HK-2 (cell line): Measurements from ENCODE around the gene SLC9A2.
A peak's percentile ranks its signal among the peaks of the same experiment; 100 is the strongest.

Experiments used
- DNase-seq: peaks from one replicate; pipeline ENCODE4 v3.0.0-alpha.2; 2018; ENCODE audit not compliant: unreplicated experiment

The SLC9A2 gene

DNA sequence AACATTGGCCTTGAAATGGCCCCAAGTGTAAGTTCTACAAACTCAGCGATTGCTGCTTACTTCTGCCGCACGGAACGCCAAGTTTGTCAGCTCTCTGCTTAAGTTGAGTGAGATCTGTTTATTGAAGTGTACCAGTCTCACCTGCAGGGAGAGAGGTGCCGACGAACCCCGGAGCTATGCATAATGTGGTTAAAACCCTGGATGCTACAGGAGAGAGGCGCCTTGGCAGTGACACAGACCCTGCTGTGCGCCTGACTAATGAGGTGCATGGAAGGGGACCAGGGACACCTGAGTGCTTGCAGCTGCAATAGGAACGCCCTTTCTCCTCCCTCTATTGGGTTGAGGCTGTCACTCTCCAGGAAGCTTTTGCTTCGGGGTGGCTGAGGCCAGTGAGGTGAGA lies 979 bp downstream of the SLC9A2 start:
- DNase-seq = no peak

DNA sequence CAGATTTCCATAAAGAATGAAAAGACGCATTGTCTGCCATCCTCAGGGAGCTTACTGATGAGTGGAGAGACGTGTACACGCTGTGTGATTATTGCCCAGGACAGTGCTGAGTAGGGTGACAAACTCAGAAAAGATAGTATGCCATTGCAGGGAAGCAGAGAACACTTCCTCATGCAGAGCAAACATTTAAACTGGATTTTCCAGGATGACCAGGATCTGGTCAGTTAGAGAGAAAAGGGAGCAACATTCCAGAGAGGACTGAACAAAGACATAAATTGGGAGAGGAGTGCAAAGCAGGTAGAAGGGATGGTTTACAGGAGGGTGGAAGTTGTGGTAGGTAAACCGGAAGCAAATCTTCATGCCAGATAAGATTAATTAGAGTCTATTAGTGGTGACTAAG lies 2.3 kb downstream of the SLC9A2 start:
- DNase-seq = no peak

DNA sequence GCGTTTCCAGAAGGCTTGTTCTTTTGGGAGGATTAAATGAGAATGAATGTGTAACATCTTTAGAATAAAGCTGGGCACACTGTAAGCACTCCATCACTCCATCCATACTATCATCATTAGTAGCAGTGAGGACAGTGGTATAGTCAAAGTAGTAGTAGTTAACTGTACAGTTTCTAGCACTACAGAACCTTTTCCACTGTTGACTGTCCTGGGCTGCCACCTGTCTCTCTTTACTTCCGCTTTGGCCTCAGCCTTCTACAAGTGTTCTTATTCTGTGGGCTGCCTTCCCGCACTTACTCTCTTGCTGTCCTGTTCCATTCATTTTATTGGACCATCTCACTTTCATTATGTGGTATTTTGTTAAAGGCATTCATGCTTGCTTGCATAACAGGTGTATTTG lies 3.3 kb downstream of the SLC9A2 start:
- no peak for DNase-seq

DNA sequence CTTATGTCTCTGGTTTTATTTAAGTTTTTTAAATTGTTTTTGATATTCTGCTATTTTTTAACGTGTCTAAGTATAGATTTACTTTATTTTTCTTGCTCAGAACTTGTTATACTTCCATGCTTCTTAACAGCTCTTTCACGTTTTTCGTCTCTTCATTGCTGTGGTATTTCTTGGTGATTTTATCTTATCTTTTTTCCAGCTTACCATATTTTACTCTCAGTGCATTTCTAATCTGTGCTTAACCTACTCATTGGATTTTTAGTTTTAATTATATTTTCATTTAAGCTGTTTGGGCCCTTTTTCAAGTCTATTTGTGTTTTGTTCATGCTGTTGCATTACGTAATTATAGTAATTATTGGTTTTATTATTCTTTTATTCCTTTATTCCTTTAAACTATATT lies 11.1 kb downstream of the SLC9A2 start:
- no peak for DNase-seq

DNA sequence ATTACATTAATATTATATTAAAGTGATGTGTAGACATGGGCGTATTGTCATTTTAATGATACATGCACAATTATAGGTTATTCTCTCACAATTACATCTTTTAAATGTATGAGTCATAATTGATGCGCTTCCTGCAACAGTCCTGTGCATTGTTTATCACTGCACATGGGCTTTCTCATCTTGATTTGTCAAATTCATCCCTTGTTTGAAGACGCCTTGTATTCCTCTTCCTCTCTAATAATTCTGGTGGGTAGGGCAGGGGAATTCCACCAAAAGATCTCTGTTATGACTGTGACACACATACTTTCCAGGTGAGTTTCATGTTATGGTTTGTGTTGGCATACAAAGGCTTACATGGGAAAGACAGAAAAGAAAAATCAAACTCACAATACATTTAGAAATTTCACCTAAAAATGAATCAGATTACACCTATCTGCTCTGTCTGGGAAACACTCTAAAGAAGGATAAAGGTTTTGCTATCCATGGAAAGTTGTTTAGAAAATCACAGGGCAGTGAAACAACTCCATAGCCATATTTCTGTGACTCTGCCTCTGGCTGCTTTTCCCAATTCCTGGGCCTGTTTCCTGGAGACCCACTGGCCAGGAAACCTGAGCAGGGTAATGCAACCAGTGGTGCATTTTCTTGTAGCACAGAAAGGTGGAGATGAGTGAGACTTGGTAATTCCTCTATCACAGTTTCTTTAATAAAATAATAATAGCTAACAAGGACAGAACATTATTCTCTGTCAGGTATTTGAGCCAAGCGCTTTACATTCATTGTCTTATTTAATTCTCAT lies 13.2 kb downstream of the SLC9A2 start:
- no peak for DNase-seq

DNA sequence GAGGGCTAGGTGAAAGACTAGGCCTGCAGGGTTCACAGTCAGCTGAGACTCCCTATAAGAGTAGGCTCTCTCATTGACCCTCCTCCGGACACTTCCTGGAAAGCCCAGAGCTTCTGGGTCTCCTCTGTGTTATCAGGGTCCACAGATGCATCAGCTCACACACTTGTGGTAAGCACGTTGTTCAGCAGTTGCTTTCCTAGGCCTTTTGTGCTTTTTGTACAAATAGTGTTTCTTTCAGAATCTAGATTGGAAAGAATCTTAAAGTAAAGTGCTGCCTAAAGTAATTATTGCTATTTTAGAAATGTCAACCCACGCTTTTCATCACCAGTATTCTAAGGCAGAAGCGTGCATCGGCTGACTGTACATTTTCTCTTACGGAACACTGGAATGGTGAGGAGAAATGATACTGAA lies 15.5 kb downstream of the SLC9A2 start:
- no peak for DNase-seq

DNA sequence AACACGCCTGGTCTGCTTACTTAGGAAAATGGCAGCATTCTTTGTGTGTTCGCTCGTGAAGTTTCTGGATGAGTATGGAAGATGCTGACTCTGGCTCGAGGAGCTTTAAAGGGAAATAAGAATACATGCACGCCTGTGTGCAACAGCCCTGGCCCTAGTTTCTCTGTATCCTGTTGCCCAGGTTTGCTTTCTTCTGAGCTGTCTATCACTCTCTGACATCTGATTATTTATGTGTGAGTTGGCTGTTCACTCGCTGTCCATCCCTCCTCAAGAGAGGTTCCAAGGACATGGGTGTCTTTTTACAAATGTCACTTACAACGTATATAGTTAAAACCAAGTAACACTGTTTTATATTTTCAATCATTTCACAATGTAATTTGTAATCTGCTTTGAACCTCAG lies 16.0 kb downstream of the SLC9A2 start:
- DNase-seq = no peak

DNA sequence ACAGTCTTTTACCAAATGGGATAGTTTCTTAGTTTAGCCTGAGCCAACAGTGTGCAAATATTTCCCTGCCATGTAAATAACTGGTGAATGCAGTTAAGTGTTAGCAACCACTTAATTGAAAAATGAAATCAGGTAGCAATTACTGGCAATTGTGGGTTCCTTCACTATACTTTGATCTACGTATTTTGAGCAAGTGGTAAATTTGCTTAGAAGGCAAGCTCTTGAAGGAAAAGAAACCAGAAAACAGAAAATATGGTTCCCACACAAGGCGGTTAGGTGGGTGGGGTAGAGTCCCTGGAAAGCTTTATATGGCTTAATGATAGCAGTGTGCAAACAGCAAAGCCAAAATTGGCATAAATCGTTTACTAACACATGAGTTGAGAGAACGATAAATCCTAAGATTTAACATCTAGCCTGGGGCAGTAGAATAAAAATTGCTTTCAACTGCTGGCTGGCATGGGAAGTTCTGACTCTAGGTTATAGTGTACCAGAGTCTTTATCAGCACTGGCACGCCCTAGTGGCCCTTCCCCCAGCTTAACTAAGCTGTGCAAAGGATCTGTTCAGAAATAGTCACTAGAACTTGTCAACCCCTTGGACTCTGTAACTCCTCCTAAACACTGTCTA lies 17.0 kb downstream of the SLC9A2 start:
- DNase-seq = no peak

DNA sequence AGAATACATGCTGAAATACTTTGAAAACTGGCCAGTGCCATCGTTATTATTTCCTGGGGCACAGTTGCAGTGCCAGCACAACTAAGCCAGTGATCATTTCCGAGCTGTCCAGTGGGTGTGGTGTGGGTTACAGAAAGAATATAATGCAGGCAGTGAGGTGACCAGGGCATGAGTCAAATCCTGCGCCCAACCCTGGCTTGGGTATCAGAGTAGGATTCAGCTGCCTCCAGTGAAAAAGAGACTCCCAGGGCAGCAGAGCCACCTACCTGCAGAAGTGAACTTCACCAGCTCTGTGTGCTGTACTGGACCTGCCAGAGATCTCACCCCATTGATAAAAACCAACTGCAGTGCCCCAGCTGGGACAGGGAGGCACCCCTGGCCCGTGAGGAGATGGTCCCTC lies 18.0 kb downstream of the SLC9A2 start:
- DNase-seq = no peak

DNA sequence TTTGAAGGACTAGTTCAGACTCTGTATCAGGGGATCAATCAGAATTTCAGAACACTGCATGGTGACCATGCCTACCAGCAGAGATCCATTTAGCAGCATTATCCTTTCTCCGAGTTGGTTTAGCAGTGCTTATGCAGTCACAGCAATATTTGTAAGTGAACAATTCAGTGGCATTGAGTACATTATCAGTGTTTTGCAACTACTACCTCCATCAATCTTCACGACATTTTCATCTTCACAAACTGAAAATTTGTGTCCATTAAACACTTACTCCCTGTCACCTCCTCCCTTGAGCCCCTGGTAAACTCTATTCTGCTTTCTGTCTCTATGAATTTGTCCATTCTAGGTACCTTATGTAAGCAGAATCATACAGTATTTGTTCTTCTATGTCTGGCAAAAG lies 20.1 kb downstream of the SLC9A2 start:
- no peak for DNase-seq

DNA sequence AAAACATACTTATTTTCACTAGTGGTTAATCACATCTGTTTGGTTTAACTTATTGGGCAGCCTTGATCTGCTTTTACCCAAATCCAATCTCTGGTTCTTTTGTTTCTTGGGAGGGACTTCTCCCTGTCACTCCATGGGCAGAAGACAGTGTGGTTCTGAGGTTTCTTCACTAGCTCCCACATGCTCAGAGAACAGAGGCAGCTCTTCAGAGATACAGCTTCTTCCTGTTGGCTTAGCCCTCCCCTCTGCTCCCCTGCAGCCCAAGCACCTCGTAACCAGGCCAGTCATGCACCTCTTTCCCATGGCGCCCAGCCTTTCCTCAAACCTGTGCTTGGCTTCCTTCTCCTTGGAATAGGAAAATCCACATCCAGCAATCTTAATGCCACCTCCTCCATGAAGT lies 32.8 kb downstream of the SLC9A2 start:
- DNase-seq = no peak

DNA sequence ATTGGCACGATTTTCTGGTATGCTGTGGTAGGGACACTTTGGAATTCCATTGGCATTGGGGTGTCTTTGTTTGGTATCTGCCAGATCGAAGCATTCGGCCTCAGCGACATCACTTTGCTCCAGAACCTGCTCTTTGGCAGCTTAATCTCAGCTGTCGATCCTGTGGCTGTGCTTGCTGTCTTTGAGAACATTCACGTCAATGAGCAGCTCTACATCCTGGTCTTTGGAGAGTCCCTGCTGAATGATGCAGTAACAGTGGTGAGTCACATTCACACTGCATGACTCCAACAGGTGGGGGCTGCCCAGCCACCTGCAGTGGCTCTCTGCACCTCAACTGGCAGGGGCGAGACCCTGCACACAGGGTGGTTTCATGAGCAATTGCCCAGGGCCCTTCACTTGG lies 38.4 kb downstream of the SLC9A2 start:
- peak; percentile 14 for DNase-seq

DNA sequence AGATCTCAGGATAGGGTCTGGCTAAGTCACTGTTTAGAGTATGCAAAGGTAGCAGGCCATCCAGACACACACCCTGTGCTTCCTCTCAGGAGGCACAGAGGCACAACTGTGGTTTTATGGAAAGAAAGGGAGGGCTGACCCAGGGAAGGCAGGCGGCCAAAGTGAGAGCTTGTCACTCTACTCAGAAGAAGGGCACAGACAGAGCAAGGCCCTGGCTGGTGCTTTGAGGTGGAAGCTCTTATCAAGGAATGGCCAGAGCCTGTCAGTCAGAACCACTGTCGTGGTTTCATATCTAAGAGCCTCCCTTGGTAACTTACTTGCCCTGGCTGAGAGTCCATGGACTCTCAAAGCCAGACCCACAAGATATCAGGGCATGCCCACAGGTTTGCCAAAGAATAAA lies 40.7 kb downstream of the SLC9A2 start:
- DNase-seq = no peak

DNA sequence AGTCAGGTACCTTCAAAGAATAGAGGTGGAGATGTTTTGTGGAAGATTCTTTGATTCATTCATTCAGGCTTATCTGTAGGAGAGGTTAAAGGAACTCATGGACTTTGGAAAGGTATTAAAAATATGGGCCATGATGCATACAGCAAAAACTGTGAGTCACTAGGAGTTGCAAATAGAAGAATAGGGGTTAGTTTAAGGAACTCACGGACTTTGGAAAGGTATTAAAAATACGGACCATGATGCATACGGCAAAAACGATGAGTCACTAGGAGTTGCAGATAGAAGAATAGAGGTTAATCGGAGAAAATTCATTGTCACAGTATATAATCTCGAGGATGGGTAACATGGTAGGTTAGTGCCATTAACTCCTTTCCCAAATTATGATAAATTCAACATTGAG lies 41.2 kb downstream of the SLC9A2 start:
- no peak for DNase-seq

DNA sequence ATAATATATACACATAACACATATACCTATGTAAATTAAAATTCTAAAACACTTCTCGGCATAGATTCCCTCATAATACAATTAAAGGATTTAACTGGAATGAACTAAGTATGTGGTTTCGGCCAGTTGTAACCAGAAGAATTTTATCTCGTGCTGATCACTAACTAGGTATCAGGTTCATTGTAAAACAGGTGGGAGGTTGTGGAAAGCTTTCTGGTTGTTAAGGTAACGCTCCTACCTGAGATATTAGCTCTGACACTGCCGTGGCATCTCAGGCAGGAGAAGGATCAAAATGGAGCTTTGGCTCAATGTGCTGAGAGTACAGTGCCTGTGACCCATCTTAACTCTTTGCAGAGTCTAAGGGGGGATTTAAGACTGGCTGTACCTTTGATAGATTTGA lies 42.5 kb downstream of the SLC9A2 start:
- DNase-seq = no peak

DNA sequence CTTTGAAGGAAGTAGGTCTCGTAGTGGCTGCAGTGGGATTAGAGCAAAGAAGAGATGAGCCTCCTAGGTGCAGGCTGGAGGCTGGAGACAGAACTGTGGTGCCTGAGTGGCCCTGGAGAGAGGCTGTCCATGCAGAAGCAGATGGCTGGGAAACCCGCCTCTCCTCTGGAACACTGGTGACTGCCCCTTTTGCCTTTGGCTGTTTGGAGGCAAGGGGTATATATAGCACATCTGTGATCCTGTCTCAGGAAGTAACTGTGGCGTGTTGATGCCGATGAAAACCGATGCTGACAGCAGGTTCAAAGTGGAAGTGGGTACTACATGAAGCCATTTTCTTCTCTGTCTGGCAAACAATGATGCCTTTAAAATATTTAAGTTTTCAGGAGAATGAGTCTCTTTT lies 43.5 kb downstream of the SLC9A2 start:
- no peak for DNase-seq

DNA sequence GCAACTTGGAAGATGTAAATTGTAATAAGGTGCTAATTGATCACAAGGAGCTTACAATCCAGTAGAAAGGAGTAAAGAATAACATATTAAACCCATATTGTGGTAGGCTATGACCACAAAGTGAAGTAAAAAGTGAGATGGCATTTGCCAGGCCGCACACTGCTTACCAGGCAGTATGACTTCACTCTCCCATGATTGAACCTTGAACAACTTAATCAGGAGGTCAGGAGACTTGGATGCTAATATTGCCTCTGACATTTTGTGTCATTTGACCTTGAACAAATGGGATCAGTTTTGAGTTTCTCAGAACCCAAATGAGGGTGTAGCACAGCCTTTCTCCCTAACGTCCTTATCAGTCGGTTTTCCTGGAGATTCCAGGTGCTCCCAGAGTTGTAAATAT lies 44.0 kb downstream of the SLC9A2 start:
- no peak for DNase-seq

DNA sequence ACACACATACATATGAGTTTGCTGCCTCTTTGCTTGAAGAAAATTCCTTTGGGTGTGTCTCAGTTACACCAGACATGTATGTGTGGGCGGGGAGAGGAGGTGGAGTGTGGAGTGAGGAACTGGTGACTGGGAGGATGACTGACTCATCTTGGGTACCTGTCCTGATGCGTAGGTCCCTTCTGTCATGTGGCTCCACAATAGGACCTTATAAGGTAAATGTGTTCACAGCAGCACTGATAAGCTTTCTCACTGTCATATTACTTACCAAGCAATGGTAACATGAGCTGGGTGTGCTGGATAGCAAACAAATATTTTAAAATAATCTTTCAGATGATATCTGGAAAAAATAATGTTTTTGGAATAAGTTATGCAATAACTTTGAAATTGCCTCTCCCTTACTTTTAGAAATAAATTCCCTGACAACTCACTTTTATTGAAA lies 45.1 kb downstream of the SLC9A2 start:
- peak; percentile 62 for DNase-seq

DNA sequence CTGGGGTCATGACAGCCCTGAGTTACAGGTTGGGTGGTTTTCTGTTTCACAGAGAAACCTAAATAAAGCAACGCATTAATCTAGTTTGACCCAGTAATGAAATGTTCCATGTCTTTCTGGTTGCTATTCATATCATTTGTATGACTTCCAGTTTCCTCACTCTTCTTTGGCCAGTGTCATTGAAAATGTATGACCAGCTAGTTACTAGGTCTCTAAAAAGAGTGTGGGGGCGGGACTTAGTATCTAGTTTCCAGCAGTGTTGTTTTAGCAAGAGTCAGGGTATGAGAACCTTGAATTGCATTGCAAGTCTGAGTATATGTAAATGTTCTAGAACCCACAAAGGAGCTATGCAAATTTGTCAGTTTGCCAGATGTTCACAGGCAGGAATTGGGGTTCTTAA lies 47.7 kb downstream of the SLC9A2 start:
- DNase-seq = no peak

DNA sequence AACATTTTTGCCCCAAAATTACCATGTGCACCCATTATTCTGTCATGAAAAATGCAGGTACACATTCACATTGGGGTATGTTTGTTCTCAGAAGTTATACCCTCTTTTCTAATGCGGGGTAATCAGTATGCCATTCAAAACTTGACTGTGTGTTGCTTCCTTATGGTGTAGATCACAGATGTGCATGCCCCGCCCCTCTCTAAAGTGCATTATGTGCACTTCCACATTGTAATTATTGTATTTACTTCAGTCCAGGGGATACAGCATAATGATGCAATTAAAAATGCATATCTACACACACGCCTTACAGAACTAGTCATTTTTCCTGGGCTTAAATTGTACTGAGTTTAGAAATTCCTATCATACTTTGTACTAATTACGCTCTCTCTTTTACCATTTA lies 48.8 kb downstream of the SLC9A2 start:
- no peak for DNase-seq

DNA sequence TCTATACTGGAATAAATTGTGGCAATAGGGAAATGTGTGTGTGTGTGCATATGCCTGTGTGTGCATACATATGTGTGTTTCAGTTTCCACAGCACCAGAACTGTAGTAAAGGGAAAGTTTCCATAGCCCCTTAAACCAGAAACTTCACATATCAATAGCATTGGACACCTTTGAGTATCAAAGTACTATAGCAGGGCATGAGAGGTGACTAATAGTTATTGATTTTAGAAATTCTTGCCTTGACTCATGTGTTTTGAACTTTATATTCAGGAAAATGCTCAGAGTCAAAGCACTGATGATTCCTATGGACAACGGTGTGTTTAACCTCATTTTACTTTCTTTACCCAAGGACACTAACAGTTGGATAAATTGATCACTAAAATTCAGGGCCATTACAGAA lies 50.0 kb downstream of the SLC9A2 start:
- DNase-seq = no peak

DNA sequence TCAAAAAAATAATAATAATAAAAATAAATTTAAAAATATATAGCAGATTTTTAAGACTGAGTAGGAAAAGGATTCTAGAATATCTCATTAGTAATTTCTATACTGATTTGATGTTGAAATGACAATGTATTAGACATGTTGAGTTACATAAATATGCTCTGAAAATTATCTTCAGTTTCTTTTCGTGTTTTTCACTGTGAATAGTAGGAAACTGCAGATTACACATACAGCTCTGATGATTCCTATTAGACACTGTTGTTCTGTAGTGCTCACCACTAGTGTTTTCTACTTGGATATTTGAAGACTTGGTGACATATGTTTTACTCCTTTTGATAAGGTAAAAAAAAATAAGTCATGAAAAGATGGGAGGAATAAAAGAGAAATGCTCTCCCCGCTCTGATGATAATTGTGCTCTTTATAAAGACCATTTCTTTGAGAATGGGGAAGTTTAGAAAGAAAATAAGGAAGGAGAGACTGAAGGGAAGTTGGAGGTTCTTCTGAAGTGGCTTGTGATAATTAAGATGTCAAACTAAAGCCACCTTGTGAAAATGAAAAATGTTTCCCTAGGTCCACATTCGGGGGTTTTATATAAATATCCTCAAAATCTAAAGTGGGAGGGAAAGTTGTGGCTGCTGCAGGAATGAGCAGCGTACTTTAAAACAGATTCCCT lies 52.9 kb downstream of the SLC9A2 start:
- DNase-seq = no peak

DNA sequence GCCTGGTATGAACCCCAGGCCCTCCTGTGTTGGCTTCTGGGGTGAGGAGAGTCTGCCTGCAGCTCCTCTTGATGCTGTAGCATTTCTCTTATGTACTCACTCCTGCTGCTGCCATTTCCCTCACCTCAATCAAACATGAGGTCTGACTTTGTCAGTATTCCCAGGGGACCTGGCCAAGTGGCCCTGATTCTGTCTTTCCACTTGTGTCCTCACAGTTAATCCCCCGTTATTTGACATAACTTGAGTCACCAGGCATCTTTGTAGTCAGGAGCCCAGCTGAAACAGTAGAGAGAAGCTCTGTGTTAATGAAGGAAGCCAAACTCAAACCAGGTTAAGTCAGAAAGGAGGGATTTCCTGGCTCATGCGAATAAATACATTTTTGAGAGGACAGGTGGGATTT lies 55.0 kb downstream of the SLC9A2 start:
- no peak for DNase-seq
